K562 (cell line): ENCODE results near the gene SLC5A2. TPM values are rescaled to one million over a fixed set of nuclear protein-coding genes. Genes with fewer than 3 reads are reported as not detected.

Experiments
- ELF4 ChIP-seq: fragments of 450-650 bp; formaldehyde crosslinking; IDR thresholded peaks from 2 replicates; pipeline ENCODE4 v1.4.0; 2022; ENCODE audit warnings: missing genetic modification characterization
- ELK3 ChIP-seq: fragments of 450-650 bp; formaldehyde crosslinking; IDR thresholded peaks from 2 replicates; pipeline ENCODE4 v1.4.0; 2020; ENCODE audit warnings: mild to moderate bottlenecking
- HDAC6 ChIP-seq: IDR thresholded peaks from 2 replicates; pipeline ENCODE4 v1.6.1; 2012; ENCODE audit warnings: low read depth, mild to moderate bottlenecking, control low read depth, inconsistent platforms, low read length, moderate library complexity
- HNRNPLL ChIP-seq: fragments of 200-400 bp; formaldehyde crosslinking; IDR thresholded peaks from 2 replicates; pipeline ENCODE4 v1.6.1; 2017; ENCODE audit warnings: low read length, low read depth, mild to moderate bottlenecking; ENCODE audit not compliant: poor library complexity, severe bottlenecking
- JUN ChIP-seq, 2 experiments: sonication (generic) in 1 of 2; formaldehyde crosslinking in 1 of 2; IDR thresholded peaks; 2 replicates each; pipeline versions ENCODE4 v1.6.1 to v1.8.0; 2012 to 2022; ENCODE audit warnings: borderline replicate concordance in 2 of 2, mild to moderate bottlenecking in 2 of 2, improper control_type of control experiment in 1 of 2, low read depth in 1 of 2, low read length in 1 of 2, missing genetic modification reagents in 1 of 2
- KLF6 ChIP-seq: fragments of 250-450 bp; sonication (Bioruptor Pico); IDR thresholded peaks from 2 replicates; pipeline ENCODE4 v1.4.0; 2020; ENCODE audit warnings: mild to moderate bottlenecking, moderate library complexity, borderline replicate concordance
- LARP7 ChIP-seq: fragments of 450-650 bp; IDR thresholded peaks from 2 replicates; pipeline ENCODE4 v1.6.1; 2016
- NCOA1 ChIP-seq: fragments of 450-650 bp; IDR thresholded peaks from 2 replicates; pipeline ENCODE4 v1.6.1; 2016; ENCODE audit warnings: low read depth
- POLR2H ChIP-seq: IDR thresholded peaks from 2 replicates; pipeline ENCODE4 v1.6.1; 2016; ENCODE audit warnings: missing genetic modification characterization, low read depth, mild to moderate bottlenecking, control low read depth, missing compliant biosample characterization, moderate library complexity
- PYGO2 ChIP-seq: fragments of 450-650 bp; IDR thresholded peaks from 2 replicates; pipeline ENCODE4 v1.6.1; 2016; ENCODE audit warnings: mild to moderate bottlenecking, missing genetic modification characterization, moderate library complexity, missing compliant biosample characterization
- SIN3B ChIP-seq: fragments of 450-650 bp; IDR thresholded peaks from 2 replicates; pipeline ENCODE4 v1.6.1; 2017; ENCODE audit warnings: low read depth, mild to moderate bottlenecking, moderate library complexity
- SLC30A9 ChIP-seq: fragments of 250-450 bp; sonication (Bioruptor Pico); IDR thresholded peaks from 2 replicates; pipeline ENCODE4 v1.8.0; 2022; ENCODE audit warnings: mild to moderate bottlenecking, moderate library complexity
- SMARCA5 ChIP-seq: fragments of 450-650 bp; IDR thresholded peaks from 2 replicates; pipeline ENCODE4 v1.6.1; 2016
- TCFL5 ChIP-seq: fragments of 250-450 bp; sonication (Bioruptor Pico); conservative IDR thresholded peaks from 2 replicates; pipeline ENCODE4 v1.6.1; 2021; ENCODE audit warnings: mild to moderate bottlenecking, moderate library complexity, matching md5 sums
- ZNF121 ChIP-seq: sonication (generic); formaldehyde crosslinking; conservative IDR thresholded peaks from 2 replicates; pipeline ENCODE4 v1.8.0; 2022; ENCODE audit warnings: missing genetic modification reagents
- ZNF133 ChIP-seq: fragments of 250-450 bp; sonication (Bioruptor Pico); IDR thresholded peaks from 2 replicates; pipeline ENCODE4 v1.4.0; 2020; ENCODE audit warnings: mild to moderate bottlenecking
- ZNF23 ChIP-seq: fragments of 250-450 bp; sonication (Bioruptor Pico); IDR thresholded peaks from 2 replicates; pipeline ENCODE4 v1.4.0; 2020; ENCODE audit warnings: mild to moderate bottlenecking
- ZNF239 ChIP-seq: fragments of 250-450 bp; sonication (Bioruptor Pico); IDR thresholded peaks from 2 replicates; pipeline ENCODE4 v1.4.0; 2020; ENCODE audit warnings: mild to moderate bottlenecking
- ZNF507 ChIP-seq: conservative IDR thresholded peaks from 2 replicates; pipeline ENCODE4 v1.6.1; 2017; ENCODE audit warnings: missing genetic modification characterization, missing compliant biosample characterization
- ZNF609 ChIP-seq: sonication (generic); formaldehyde crosslinking; IDR thresholded peaks from 2 replicates; pipeline ENCODE4 v1.8.1; 2023; ENCODE audit warnings: missing genetic modification reagents, mild to moderate bottlenecking, borderline replicate concordance
- polyA plus RNA-seq, 8 experiments: library from polyadenylated mRNA; depleted of rRNA in 4 of 8; stranded (reverse) in 5 of 8; unstranded in 3 of 8; fragments of >200 nt; fragmentation: Nextera tagmentation in 2 of 8; fragmentation: Illumina TruSeq in 1 of 8; extraction: Ambion mirVana in 2 of 8; extraction: Trizol in 1 of 8; gene quantifications; 2 replicates each; pipeline versions ENCODE4 v1.2.1 to v1.2.3, GENCODE V29; 2011 to 2014; ENCODE audit warnings: inconsistent platforms in 1 of 8, missing spikeins in 1 of 8
- total RNA-seq, 7 experiments: library from RNA; depleted of rRNA in 6 of 7; stranded (reverse); fragments of >200 nt in 6 of 7; fragmentation: Illumina TruSeq in 2 of 7; extraction: Trizol in 2 of 7; gene quantifications; 2 replicates each; pipeline versions ENCODE4 v1.2.1 to v1.2.3, GENCODE V29; 2011 to 2021; ENCODE audit warnings: low replicate concordance in 1 of 7
- TF ChIP-seq, protein P1 (sequence below): fragments of 200-800 bp; sonication (Bioruptor generic); IDR thresholded peaks from 2 replicates; pipeline ENCODE4 v1.6.1; 2017; ENCODE audit warnings: missing genetic modification characterization, missing compliant biosample characterization

Gene SLC5A2
- total and polyA plus RNA-seq, 9 of the 15 experiments (the other 6 are each of a cell fraction or from before 2014, with no cell fraction given): 0.07 to 2.7 (median 2.2) TPM; not detected in 6

GRCh38 chr16:31453255-31454204 is 29.4 kb upstream of the SLC5A2 start (continued):
- TF ChIP-seq, protein P1, sequence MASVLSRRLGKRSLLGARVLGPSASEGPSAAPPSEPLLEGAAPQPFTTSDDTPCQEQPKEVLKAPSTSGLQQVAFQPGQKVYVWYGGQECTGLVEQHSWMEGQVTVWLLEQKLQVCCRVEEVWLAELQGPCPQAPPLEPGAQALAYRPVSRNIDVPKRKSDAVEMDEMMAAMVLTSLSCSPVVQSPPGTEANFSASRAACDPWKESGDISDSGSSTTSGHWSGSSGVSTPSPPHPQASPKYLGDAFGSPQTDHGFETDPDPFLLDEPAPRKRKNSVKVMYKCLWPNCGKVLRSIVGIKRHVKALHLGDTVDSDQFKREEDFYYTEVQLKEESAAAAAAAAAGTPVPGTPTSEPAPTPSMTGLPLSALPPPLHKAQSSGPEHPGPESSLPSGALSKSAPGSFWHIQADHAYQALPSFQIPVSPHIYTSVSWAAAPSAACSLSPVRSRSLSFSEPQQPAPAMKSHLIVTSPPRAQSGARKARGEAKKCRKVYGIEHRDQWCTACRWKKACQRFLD: no peak
- TF ChIP-seq SIN3B (no peak), ZNF133 (CRISPR knock-in tag) (no peak), SMARCA5 (no peak; the same call in 1 of the 2 replicates), TCFL5 (CRISPR knock-in tag) (no peak), POLR2H (tag) (no peak), NCOA1 (0 out of 2 replicates have a peak, but pooled peaks have one; percentile 38), HNRNPLL (no peak), LARP7 (0 out of 2 replicates have a peak, but pooled peaks have one; percentile 28), HDAC6 (no peak), ZNF239 (CRISPR knock-in tag) (no peak), ZNF609 (CRISPR knock-in tag) (no peak), SLC30A9 (CRISPR knock-in tag) (no peak), ELK3 (CRISPR knock-in tag) (no peak), ZNF23 (no peak), ELF4 (CRISPR knock-in tag) (peak; percentile 69), ZNF507 (tag) (no peak), KLF6 (no peak), JUN (IDR thresholded peaks at IDR 0.05; ENCODE audit: borderline replicate concordance, low read depth, low read length) (0 out of 2 replicates have a peak, but pooled peaks have one; percentile 14), JUN (CRISPR knock-in tag; IDR thresholded peaks at IDR 0.05; ENCODE audit: borderline replicate concordance) (no peak), ZNF121 (CRISPR knock-in tag) (no peak), PYGO2 (tag) (no peak)
